Right cardiac atrium (tissue), 5 donors: ENCODE results near the gene CCDC87. TPM values are rescaled to one million over a fixed set of nuclear protein-coding genes. Genes with fewer than 3 reads are reported as not detected.
A peak's percentile ranks its signal among the peaks of the same experiment; 100 is the strongest.
"Not testable (repeated sequence)": the region's sequence is repeated elsewhere in the genome, so short reads cannot be mapped to it uniquely, and the experiment has no call there.

Source experiments
- ATAC-seq, 2 donors: fragments of 200-7000 bp; cut with Tn5 transposase; one replicate each; pipeline versions ENCODE4 v1.8.0 to v1.9.1; 2020; ENCODE audit warnings: moderate library complexity in 2 of 2, mild to moderate bottlenecking in 1 of 2
- DNase-seq, 3 donors: peaks; one replicate each; pipeline ENCODE4 v3.0.0-alpha.2; 2020
- H3K27ac ChIP-seq: one replicate; pipeline ENCODE4 v1.5.1; 2013; ENCODE audit warnings: mild to moderate bottlenecking, low read length, control low read depth, moderate library complexity
- H3K27me3 ChIP-seq: one replicate; pipeline ENCODE4 v1.6.1; 2013; ENCODE audit not compliant: control insufficient read depth, insufficient read depth
- H3K4me1 ChIP-seq: one replicate; pipeline ENCODE4 v1.6.1; 2013; ENCODE audit warnings: low read length; ENCODE audit not compliant: control insufficient read depth, insufficient read depth
- H3K4me3 ChIP-seq: one replicate; pipeline ENCODE4 v1.5.1; 2013; ENCODE audit warnings: low read length, control low read depth
- H3K9me3 ChIP-seq: one replicate; pipeline ENCODE4 v1.6.1; 2013; ENCODE audit warnings: low read length; ENCODE audit not compliant: control insufficient read depth
- WGBS: extraction: QIAGEN DNeasy Blood & Tissue Kit; methylation state at CpG from one replicate; pipeline ENCODE4 v1.1.7; 2013; 5-methylcytosine and 5-hydroxymethylcytosine counted together
- intact Hi-C, 4 donors: fragments of 100-400 bp; cut with DNase I; formaldehyde crosslinking; loops; one replicate each; pipeline versions ENCODE4 v1.11.0 to v1.14.0; 2022 to 2023
- polyA plus RNA-seq: library from polyadenylated mRNA; stranded (reverse); fragments of 200-250 nt; gene quantifications from one replicate; pipeline ENCODE4 v1.2.3, GENCODE V29; 2013
- total RNA-seq, 4 donors: library from RNA; stranded (reverse); fragmentation: NEBNext Ultra II Directional; extraction: Animal tissue kit (Norgen Biotek cat#: 25700); gene quantifications; one replicate each; pipeline ENCODE4 v1.2.1, GENCODE V29; 2021
- donor health status: healthy with polysubstance abuse.
- donor health status: DM: no; HTN: yes; CAD: no.
- donor health status: DM: no; HTN: no; CAD: no.
- donor health status: DM: no; HTN: yes; CAD: no; lungs with severe emphysema.
- donor health status: DM: yes; HTN: yes; CAD: no.

CCDC87 gene
- total and polyA plus RNA-seq, 5 donors = 0.43 to 0.99 (median 0.62) TPM

- DNase-seq (peak in 1 of 3 donors; percentile 29), ATAC-seq (no peak)
- H3K27me3 ChIP-seq = no peaks in the 10 kb centered on the region
- no peaks in the 10 kb centered on the region for H3K4me1 ChIP-seq
- H3K27ac ChIP-seq = no peak overlapping the region
- no peak overlapping the region for H3K4me3 ChIP-seq
- 82% methylated on average over 10 of the region's 10 CpGs for WGBS
- no peaks in the 10 kb centered on the region for H3K9me3 ChIP-seq
- intact Hi-C loops = no loop called here
These were observed 50.5 kb downstream of the CCDC87 start for GRCh38 chr11:66542362-66542761.

GRCh38 chr11:66541892-66542291 lies 51.0 kb downstream of the CCDC87 start:
- Histone ChIP-seq H3K9me3 (no peaks in the 10 kb centered on the region), H3K4me3 (no peak overlapping the region), H3K27me3 (no peaks in the 10 kb centered on the region), H3K27ac (no peak overlapping the region), H3K4me1 (no peaks in the 10 kb centered on the region)
- 89% methylated on average over 4 of the region's 4 CpGs for WGBS
- DNase-seq = peak in 1 of 3 donors; percentile 18
- intact Hi-C loops = no loop called here
- ATAC-seq = no peak

GRCh38 chr11:66540598-66540997 lies 52.3 kb downstream of the CCDC87 start:
- intact Hi-C loops, H3K27me3 ChIP-seq, H3K9me3 ChIP-seq, H3K4me1 ChIP-seq, H3K27ac ChIP-seq, H3K4me3 ChIP-seq, ATAC-seq: not testable (repeated sequence)
- WGBS = 77% methylated on average over 8 of the region's 8 CpGs
- peak in 1 of 3 donors; percentile 9 for DNase-seq

Other genes starting within 250 kb of the CCDC87 start
- gene BRMS1, start 248.0 kb downstream of the CCDC87 start, total RNA-seq = 10 to 100 TPM; 12.7 to 19.8 (median 15.0) TPM
- 26.0 TPM for gene BRMS1, start 248.0 kb downstream of the CCDC87 start, polyA plus RNA-seq
- 10 to 100 TPM; 43.9 to 67.1 (median 57.0) TPM for gene B4GAT1, start 245.4 kb downstream of the CCDC87 start, total RNA-seq
- gene B4GAT1, start 245.4 kb downstream of the CCDC87 start, polyA plus RNA-seq = 60.2 TPM
- 10 to 100 TPM; 18.7 to 33.2 (median 30.0) TPM for gene SLC29A2, start 221.3 kb downstream of the CCDC87 start, total RNA-seq
- 24.3 TPM for gene SLC29A2, start 221.3 kb downstream of the CCDC87 start, polyA plus RNA-seq
- gene NPAS4, start 172.0 kb downstream of the CCDC87 start, total RNA-seq = under 1 TPM; 0.09 to 0.84 (median 0.14) TPM
- 0.84 TPM for gene NPAS4, start 172.0 kb downstream of the CCDC87 start, polyA plus RNA-seq
- 10 to 100 TPM; 47.5 to 53.0 (median 50.1) TPM for gene MRPL11, start 154.2 kb downstream of the CCDC87 start, total RNA-seq
- gene MRPL11, start 154.2 kb downstream of the CCDC87 start, polyA plus RNA-seq = 62.6 TPM
- 10 to 100 TPM in 3 of 4 donors, 1 to 10 TPM in 1; 9.9 to 14.2 (median 12.8) TPM for gene PELI3, start 126.2 kb downstream of the CCDC87 start, total RNA-seq
- 12.8 TPM for gene PELI3, start 126.2 kb downstream of the CCDC87 start, polyA plus RNA-seq
- 10 to 100 TPM in 3 of 4 donors, 1 to 10 TPM in 1; 9.5 to 16.2 (median 14.7) TPM for gene DPP3, start 112.6 kb downstream of the CCDC87 start, total RNA-seq
- 10.5 TPM for gene DPP3, start 112.6 kb downstream of the CCDC87 start, polyA plus RNA-seq
- 10 to 100 TPM; 19.3 to 25.2 (median 21.4) TPM for gene BBS1, start 82.4 kb downstream of the CCDC87 start, total RNA-seq
- 12.4 TPM for gene BBS1, start 82.4 kb downstream of the CCDC87 start, polyA plus RNA-seq
- gene ZDHHC24, start 47.0 kb downstream of the CCDC87 start, total RNA-seq = 1 to 10 TPM; 6.6 to 7.8 (median 7.5) TPM
- gene ZDHHC24, start 47.0 kb downstream of the CCDC87 start, polyA plus RNA-seq = 6.3 TPM
- gene ACTN3, start 46.2 kb downstream of the CCDC87 start, total RNA-seq = under 1 TPM in 1 of 4 donors, not detected in 3; 0.09 TPM
- gene ACTN3, start 46.2 kb downstream of the CCDC87 start, polyA plus RNA-seq = 0.05 TPM
- 100 to 1,000 TPM in 2 of 4 donors, 10 to 100 TPM in 2; 85.5 to 136 (median 95.2) TPM for gene CTSF, start 24.5 kb downstream of the CCDC87 start, total RNA-seq
- gene CTSF, start 24.5 kb downstream of the CCDC87 start, polyA plus RNA-seq = 56.0 TPM
- 10 to 100 TPM; 30.3 to 40.2 (median 34.2) TPM for gene CCS, start 122 bp upstream of the CCDC87 start, total RNA-seq
- 45.8 TPM for gene CCS, start 122 bp upstream of the CCDC87 start, polyA plus RNA-seq
- 10 to 100 TPM; 30.8 to 45.6 (median 33.6) TPM for gene RBM14, start 23.6 kb upstream of the CCDC87 start, total RNA-seq
- 28.1 TPM for gene RBM14, start 23.6 kb upstream of the CCDC87 start, polyA plus RNA-seq
- gene RBM4, start 45.6 kb upstream of the CCDC87 start, total RNA-seq = 10 to 100 TPM; 66.9 to 77.9 (median 68.3) TPM
- gene RBM4, start 45.6 kb upstream of the CCDC87 start, polyA plus RNA-seq = 63.3 TPM
- 10 to 100 TPM in 3 of 4 donors, 1 to 10 TPM in 1; 9.0 to 15.7 (median 12.2) TPM for gene RBM4B, start 84.8 kb upstream of the CCDC87 start, total RNA-seq
- gene RBM4B, start 84.8 kb upstream of the CCDC87 start, polyA plus RNA-seq = 11.5 TPM
- gene SPTBN2, start 136.2 kb upstream of the CCDC87 start, total RNA-seq = 1 to 10 TPM; 2.3 to 7.0 (median 3.1) TPM
- gene SPTBN2, start 136.2 kb upstream of the CCDC87 start, polyA plus RNA-seq = 0.38 TPM